T-helper 2 cell treated with Interferon-gamma antibody and Interleukin-4, amounts not matched to agents 100 ng/mL and 5 ng/mL, for 36 hours (primary cell): ENCODE measurements around the gene PIKFYVE. TPM values are rescaled to one million over a fixed set of nuclear protein-coding genes. Genes with fewer than 3 reads are reported as not detected.
"Not testable (repeated sequence)": the region's sequence is repeated elsewhere in the genome, so short reads cannot be mapped to it uniquely, and the experiment has no call there.

Experiments used
- intact Hi-C: fragments of 100-400 bp; cut with micrococcal nuclease; formaldehyde crosslinking; loops from one replicate; pipeline ENCODE4 v1.15.1; 2023
- total RNA-seq: library from RNA; stranded (reverse); gene quantifications from 2 replicates; pipeline ENCODE4 v1.2.3, GENCODE V29; 2022

The PIKFYVE gene, protein sequence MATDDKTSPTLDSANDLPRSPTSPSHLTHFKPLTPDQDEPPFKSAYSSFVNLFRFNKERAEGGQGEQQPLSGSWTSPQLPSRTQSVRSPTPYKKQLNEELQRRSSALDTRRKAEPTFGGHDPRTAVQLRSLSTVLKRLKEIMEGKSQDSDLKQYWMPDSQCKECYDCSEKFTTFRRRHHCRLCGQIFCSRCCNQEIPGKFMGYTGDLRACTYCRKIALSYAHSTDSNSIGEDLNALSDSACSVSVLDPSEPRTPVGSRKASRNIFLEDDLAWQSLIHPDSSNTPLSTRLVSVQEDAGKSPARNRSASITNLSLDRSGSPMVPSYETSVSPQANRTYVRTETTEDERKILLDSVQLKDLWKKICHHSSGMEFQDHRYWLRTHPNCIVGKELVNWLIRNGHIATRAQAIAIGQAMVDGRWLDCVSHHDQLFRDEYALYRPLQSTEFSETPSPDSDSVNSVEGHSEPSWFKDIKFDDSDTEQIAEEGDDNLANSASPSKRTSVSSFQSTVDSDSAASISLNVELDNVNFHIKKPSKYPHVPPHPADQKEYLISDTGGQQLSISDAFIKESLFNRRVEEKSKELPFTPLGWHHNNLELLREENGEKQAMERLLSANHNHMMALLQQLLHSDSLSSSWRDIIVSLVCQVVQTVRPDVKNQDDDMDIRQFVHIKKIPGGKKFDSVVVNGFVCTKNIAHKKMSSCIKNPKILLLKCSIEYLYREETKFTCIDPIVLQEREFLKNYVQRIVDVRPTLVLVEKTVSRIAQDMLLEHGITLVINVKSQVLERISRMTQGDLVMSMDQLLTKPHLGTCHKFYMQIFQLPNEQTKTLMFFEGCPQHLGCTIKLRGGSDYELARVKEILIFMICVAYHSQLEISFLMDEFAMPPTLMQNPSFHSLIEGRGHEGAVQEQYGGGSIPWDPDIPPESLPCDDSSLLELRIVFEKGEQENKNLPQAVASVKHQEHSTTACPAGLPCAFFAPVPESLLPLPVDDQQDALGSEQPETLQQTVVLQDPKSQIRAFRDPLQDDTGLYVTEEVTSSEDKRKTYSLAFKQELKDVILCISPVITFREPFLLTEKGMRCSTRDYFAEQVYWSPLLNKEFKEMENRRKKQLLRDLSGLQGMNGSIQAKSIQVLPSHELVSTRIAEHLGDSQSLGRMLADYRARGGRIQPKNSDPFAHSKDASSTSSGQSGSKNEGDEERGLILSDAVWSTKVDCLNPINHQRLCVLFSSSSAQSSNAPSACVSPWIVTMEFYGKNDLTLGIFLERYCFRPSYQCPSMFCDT (N-terminal part only)
- total RNA-seq = 39.0 and 41.6 TPM in 2 replicates

DNA sequence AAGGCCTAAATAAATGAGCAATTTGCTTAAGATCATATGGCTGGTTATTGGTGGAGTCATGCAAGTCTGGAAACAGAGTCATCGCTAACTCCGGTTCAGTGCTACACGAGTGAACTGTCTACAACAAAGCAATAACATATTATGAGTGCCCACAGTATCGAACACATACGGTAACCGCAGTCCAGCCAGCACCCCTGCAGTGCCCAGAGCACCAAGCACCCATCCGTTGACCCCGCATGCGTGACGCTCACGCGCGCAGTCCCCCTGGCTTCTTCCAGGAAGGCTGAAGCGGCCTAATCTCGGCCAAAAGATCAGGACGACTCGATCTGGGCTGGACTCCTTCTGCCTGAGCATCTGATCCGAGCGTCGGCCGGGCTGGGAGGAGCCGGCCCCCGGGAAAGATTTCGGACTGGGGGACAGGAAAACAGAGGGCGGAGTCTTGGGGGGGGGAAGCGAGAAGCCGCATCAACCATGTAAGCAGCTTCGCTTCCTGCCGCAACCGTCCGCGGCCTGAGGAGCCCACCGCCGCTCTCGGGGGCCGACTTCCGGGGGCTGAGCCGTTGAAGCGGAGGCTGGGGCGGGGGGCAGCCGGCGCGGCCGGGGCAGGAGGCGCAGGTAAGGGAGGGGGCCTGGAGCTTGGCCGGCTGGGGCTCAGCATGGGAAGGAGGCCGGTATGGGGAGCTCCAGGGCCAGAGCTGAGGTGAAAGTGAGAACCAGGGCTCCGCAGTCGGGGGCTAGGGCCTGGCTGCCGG lies at the start of gene PIKFYVE:
PIKFYVE (plus strand) TSS at position 455 of the 752 bp plus-strand sequence. CDS start 5,265 bp downstream, outside the sequence.
- intact Hi-C loops = loop anchor here (1.0 to 5.0 kb wide), 11 partner anchors 12 to 1905 kb away; partner anchors contain the start of genes CCNYL1, CREB1, FASTKD2 and KANSL1L

DNA sequence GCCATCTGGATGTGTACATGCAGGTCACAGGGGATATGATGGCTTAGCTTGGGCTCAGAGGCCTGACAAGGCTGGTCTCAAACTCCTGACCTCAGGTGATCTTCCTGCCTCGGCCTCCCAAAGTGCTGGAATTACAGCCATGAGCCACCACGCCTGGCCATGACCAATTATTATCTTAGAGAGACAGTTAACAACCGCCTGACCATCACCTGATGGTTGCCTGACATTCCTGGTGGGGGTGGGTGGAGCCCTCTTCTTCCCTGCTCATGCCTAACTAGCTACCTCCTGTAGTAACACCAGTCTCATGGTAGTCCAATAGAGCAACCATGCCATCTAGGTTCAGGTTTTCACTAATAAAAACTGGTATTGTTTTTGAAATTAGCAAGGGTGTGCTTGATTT lies 44.2 kb upstream of the PIKFYVE start:
- intact Hi-C loops = not testable (repeated sequence)

DNA sequence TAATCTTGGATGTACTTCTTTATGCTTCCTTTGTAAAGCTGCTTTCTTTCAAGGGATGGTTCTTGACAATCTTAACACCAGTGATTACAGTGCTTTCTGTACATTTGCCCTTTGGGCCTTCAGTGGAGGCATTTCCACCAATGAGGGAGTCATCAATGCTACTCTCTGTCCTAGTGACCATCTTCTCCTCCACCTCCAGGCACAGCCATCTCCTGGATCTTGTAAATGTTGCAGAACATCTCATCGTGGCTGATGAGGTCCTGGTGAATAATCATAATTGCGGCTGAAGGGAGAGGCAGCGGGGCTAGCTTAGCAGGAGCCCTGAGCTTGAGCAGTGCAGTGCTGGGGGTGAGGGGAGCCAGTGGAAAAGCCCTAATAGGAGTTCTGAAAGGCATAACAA lies 43.7 kb upstream of the PIKFYVE start:
- intact Hi-C loops = no loop called here

DNA sequence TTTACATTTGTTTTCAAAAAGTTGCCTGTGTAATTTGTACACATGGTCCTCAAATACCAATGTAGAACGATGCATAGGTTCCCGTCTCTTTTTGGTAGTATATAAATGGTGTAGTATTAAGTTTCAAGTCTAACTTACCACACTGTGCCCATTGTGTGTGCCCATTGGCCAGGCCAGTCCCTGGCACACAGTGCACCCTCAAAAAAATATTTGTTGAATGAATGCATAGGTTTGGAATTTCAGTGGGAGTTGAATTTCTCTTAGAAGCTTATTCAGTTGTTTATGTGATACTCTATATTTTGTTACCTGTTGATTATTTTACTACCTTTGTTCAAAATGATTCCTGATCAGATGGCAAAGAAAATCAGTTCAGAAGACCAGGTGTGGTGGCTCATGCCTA lies 41.3 kb upstream of the PIKFYVE start:
- intact Hi-C loops = no loop called here

DNA sequence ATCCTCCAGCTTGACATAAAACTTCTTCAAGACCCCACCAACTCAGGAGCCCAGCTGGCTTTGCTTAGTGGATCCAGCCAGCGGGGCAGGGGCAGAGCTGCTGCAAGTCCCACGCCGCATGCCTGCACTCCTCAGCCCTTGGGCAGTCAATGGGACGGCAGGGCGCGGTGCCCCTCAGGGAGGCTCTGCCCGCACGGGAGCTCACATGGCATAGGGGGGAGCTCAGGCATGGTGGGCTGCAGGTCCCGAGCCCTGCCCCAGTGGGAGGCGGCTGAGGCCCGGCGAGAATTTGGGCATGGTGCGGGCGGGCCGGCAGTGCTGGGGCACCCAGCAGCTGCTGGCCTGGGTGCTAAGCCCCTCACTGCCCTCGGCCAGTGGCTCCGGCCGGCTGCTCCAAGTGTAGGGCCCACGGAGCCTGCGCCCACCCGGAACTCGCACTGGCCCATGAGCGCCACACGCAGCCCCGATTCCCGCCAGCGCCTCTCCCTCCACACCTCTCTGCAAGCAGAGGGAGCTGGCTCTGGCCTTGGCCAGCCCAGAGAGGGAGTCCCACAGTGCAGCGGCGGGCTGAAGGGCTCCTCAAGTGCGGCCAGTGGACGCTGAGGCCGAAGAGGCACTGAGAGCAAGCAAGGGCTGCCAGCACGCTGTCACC lies 38.3 kb upstream of the PIKFYVE start:
- intact Hi-C loops = no loop called here

DNA sequence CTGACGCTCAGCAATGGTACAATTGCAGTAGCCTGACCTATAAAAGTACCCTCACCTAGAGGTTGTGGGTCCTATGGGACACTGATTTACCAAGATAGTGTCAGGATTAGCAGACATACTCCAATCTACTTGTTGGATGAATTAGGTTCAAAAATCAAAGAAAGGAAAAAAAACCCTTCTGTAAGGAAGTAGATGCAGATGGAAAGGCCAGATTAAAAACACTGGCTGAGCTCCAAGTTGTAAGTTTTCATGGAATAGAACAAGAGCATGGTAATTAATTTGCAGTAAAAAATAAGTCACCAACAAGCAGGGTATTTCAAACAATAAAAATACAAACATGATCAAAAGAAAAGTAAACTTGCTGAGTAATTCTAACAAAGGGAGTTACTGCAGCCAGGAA lies 37.6 kb upstream of the PIKFYVE start:
- intact Hi-C loops = no loop called here

DNA sequence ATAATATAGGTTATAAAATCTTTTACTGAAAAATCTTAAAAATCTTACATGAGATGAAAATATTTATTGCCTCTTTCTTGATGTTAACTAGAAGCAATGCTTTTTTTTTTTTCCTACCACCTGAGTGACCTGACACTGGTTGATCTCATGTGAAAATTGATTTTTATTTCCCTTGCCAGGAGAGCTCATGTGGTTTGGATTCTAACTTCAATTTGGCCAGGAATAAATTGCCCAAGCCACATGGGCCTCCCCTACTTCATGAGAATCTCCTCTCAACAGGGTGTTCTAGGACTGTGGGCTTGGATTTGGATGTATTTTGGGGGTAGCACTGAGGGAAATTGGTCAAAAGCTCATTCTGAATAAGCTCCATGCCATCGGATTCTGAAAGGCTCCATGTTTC lies 31.3 kb upstream of the PIKFYVE start:
- intact Hi-C loops = no loop called here

DNA sequence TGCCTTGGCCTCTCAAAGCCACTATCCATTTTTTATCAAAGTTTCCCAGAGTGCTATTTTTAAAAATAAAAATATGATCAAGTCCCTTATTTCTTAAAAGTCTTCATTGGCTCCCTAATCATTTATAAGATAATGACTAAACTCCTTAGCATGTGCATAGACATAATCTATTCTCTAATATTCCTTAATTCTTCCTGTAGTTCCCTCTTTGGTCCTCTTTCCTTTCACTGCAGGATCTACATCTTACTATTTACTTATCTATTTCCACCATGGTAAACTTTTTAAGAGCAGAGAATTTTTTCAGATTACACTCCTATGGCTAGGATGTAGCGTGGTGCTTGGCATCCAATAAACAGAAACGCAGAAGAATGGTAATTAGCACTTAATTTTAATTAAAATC lies 30.2 kb upstream of the PIKFYVE start:
- intact Hi-C loops = no loop called here

DNA sequence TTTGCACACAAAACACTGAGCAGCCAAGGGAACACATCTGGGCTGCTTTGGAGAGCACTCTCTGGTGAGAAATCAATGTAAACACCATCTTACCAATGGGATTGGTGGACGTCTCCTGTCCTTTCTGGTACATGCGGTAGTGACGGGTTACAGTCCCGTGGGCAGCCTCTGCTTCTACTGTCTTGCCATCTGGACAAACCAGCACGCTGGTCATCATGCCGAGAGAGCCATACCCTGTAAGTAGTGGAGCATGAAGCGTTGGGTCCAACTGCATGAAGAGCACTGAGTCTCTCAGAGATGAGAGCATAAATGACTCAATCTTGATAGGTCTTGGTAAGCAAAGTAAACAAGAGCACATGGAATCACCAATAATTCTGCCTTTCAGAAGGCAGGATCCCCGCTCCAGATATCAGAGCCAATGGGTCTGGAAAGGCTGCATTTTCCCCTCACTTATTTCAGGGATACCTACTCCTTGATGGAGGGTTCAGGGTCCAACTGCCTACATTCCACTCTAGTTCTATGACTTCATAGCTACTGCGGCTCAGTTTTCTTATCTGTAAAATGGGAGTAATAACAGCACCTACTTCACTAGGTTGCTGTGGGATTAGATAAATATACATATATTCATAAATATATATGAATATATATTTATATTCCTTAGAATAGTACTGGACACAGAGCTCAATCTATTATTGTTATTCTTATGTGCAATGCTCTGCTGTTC lies 26.1 kb upstream of the PIKFYVE start:
- intact Hi-C loops = no loop called here

DNA sequence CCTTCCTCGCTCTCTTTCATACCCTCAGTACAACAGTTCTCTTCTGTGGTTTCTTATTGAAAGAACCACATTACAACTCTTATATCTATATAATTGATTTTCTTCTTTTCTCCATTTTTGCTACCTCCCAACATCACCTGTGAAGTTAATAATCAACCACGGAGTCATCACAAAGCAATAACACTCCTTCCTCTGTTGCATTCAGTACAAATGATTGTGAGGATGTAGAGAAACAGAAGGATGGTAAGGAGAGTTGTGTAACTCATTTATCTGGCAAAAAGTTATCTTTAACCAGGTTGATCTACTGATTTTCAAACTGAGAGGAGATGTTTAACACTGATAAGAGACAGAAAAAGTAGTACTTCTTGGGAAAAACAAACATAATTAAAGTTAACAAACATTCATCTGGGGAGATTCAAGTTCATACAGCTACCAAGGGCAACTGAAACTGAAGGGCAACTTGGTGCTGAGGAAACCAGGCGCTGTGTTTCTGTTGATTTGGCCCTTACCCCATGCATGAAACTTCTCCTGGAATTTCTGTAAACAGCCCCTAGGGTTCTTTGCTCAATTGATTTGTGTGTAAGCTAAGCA lies 25.3 kb upstream of the PIKFYVE start:
- intact Hi-C loops = no loop called here

DNA sequence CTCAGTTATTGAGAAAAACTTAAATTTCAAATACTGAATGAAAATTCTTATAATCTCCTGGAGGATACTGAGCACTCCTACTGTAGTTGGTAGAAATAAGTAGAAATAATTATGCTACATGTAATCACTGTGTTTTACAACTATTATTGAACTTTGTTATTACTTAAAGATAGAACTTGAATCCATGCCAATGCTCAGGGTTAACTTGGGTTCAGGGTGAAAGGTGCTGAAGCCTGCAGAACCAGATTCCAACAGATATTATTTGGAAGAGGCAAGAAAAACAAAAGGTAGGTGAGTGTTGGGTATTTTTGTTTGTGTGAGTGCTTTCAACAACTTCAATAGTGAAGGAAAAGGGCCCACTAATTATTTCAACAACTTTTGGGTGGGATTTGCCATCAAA lies 21.6 kb upstream of the PIKFYVE start:
- intact Hi-C loops = no loop called here

DNA sequence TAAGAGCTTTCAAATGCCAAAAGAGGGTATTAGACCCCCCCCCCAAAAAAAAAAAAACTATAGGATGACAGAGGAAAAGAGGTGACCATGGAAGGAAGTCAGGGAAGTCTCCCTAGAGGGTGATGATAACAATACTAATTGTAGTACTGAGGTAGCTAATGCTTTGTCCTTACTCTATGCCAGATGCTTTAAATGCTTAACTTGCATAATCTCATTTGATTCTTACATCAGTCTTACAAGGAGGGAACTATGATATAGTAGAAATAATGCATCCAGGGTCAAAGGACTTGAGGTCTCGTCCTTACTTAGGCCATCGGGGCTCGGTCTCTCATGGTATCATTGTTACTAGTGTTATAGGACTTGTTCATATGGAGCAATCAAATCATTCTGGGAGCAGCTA lies 20.3 kb upstream of the PIKFYVE start:
- intact Hi-C loops = no loop called here

DNA sequence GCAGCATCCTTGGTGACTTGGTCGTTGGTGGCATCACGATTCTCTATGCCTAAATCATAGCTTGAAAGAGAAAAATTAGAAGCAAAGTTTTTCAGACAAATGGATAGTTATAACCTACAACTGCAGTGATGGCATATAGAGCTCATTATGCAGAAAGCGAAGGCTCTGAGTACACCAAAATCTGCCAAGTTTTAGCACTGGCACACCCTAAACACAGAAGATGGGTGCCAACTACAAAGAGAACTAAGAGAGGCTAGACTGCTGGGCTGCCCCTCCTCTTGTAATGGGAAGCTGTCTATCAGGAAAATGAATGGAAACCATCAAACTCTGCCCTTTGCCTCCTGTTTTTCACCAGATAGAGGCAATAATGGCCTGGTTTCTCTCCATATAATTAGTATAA lies 17.5 kb upstream of the PIKFYVE start:
- intact Hi-C loops = no loop called here

DNA sequence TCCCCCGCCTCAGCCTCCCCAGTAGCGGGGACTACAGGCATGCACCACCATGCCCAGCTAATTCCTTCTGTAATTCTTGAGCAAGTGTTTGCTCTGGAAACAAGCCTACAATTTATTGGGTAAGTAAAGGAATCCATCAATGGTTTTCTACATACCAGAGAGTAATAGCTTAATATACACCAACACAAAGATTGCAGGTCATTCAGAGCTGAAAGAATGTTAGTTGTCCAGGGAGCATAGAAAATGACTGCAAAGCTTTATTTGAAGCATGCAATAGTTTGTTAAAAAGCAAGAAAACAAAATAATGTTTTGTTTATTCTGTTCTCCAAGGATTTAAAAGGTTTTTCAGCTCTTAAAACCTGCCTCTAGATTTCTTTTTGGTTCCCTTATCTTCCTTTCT lies 16.8 kb upstream of the PIKFYVE start:
- intact Hi-C loops = no loop called here

DNA sequence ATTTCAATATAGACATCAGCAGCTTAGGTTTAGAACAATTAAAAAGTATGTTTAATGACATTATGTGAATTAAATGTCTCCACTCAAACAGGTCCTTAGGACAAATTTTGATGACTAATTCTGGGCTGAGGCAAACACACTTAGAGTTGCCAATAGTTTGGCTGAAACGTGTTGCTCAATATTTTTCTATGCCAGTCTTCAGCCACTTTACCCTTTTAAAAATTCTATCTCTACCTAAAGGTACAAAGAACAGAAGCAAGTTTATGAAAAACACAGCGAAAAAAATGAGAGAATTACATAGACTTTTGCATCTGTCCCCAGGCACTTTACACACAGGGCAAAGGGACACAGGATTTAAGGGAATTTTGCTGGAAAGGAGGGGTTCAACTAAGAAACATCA lies 15.7 kb upstream of the PIKFYVE start:
- intact Hi-C loops = loop anchor here (5.0 to 10.0 kb wide), 3 partner anchors 72 to 1976 kb away; partner anchors contain the start of genes FZD5 and ZDBF2

DNA sequence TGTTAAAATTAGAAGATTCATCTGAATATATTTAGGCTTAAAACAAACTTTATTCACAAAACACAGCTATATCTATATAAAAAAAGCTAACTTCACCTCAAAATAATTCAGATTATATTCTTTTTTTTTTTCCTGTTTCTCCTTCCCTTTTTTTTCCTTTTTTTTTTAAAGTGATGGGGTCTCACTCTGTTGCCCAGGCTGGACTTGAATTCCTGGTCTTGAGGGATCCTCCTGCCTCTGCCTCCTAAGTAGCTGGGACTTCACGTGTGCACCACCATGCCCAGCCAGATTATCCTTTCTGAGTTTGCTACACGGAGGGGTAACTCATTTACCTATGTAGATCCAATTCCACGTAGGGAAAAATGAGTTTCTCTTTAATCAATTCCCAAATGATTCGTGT lies 15.0 kb upstream of the PIKFYVE start:
- intact Hi-C loops = loop anchor here (5.0 to 10.0 kb wide), 3 partner anchors 71 to 1976 kb away; partner anchors contain the start of genes FZD5 and ZDBF2

DNA sequence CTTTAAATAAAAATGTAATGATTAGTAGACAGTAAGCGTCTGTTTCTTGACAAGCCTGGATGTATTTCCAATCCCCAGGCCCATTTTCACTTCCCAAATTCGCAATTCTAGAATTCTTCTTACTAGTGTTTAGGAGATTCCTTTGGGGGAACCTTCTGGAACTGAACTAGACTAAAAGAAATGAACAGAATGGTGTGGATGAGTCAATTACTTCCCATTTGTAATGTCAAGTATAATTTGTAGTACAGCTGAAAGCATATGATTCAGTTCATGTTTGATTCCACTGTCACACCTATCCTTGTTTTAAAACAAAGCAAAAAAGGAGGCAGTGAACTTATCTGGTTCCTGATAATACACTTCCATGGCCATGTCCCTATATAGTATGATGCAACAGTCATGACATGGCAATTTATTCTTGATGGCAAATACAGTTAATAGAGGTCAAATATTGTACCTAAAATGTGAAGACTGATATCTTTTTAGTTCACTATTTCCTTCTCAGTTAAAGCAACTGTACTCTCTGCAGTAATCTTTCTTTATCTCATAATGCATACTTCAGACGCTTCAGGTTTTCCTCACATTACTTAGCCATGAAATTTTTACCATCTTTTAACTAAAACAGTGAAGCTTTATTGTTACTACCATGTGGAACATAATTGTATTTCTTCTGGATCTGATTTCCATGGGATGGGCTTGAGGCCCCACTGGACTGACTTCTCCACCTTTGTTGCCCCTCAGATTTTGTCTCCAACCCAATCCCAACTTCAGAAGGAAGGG lies 13.2 kb upstream of the PIKFYVE start:
- intact Hi-C loops = loop anchor here (5.0 to 10.0 kb wide), 3 partner anchors 69 to 1978 kb away; partner anchors contain the start of genes FZD5 and ZDBF2

DNA sequence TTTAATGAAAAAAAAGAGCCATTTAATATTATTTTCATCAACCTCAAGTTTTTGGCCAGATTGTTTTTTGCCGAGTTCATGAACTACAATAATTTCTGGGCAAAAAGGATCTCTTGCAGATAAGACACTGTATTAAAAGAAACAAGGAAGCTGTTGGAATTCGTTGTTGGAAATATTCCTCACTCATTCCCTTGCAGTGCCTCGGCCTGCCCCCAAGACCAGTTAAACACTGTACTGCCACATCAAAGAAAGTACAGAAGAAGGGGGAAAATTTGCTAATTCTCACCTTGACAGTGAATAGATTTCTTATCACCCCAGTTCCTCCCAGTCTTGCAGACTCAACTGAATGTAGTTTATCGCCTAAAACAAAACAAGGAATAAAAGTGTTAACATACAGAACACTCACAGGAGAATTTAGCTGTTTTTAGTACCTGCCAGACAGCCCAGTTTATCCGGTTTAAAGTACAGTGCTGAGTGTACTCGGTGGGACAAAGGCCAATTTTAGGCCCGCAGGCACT lies 12.4 kb upstream of the PIKFYVE start:
- intact Hi-C loops = loop anchor here (1.0 to 10.0 kb wide), 7 partner anchors 13 to 1979 kb away; partner anchors contain the start of genes CCNYL1, FZD5, PIKFYVE and ZDBF2
